DOHH2 (cell line): ENCODE results near the gene TMEM181.
"Not testable (repeated sequence)": the region's sequence is repeated elsewhere in the genome, so short reads cannot be mapped to it uniquely, and the experiment has no call there.

Source experiments
- H3F3A ChIP-seq: fragments of 200-600 bp; sonication (generic), shearing (Covaris generic); 2 replicates; pipeline ENCODE4 v1.6.0; 2016; ENCODE audit warnings: antibody characterized with exemption, mild to moderate bottlenecking; ENCODE audit not compliant: control insufficient read depth, insufficient read depth
- H3K27ac ChIP-seq: fragments of 200-600 bp; sonication (generic); 2 replicates; pipeline ENCODE4 v1.5.1; 2014; ENCODE audit warnings: low read depth, mild to moderate bottlenecking, low read length, moderate library complexity
- H3K27me3 ChIP-seq: fragments of 200-600 bp; sonication (generic); 2 replicates; pipeline ENCODE4 v1.6.1; 2014; ENCODE audit warnings: mild to moderate bottlenecking, low read length, mixed read lengths; ENCODE audit not compliant: control insufficient read depth
- H3K36me3 ChIP-seq: fragments of 200-600 bp; sonication (generic); 2 replicates; pipeline ENCODE4 v1.6.1; 2014; ENCODE audit warnings: mild to moderate bottlenecking, low read length, moderate library complexity, mixed read lengths; ENCODE audit not compliant: control insufficient read depth
- H3K4me1 ChIP-seq: fragments of 200-600 bp; sonication (generic); 2 replicates; pipeline ENCODE4 v1.6.1; 2014; ENCODE audit warnings: mild to moderate bottlenecking, low read length, mixed read lengths; ENCODE audit not compliant: control insufficient read depth
- H3K4me2 ChIP-seq: fragments of 200-600 bp; sonication (generic); 2 replicates; pipeline ENCODE4 v1.6.0; 2014; ENCODE audit warnings: mild to moderate bottlenecking, low read length, moderate library complexity
- H3K4me3 ChIP-seq: fragments of 200-600 bp; sonication (generic); 2 replicates; pipeline ENCODE4 v1.5.1; 2014; ENCODE audit warnings: mild to moderate bottlenecking, low read length, mixed read lengths
- H3K79me2 ChIP-seq: fragments of 200-600 bp; sonication (generic); 2 replicates; pipeline ENCODE4 v1.6.1; 2014; ENCODE audit warnings: mild to moderate bottlenecking, low read length, mixed read lengths; ENCODE audit not compliant: control insufficient read depth
- H3K9me2 ChIP-seq: fragments of 200-600 bp; sonication (generic); replicated peaks from 2 replicates; pipeline ENCODE4 v1.6.1; 2014; ENCODE audit warnings: mild to moderate bottlenecking, low read length, mixed read lengths; ENCODE audit not compliant: control insufficient read depth
- H3K9me3 ChIP-seq: fragments of 200-600 bp; sonication (generic); 2 replicates; pipeline ENCODE4 v1.6.1; 2014; ENCODE audit warnings: antibody characterized with exemption, low read length, mixed read lengths; ENCODE audit not compliant: control insufficient read depth, insufficient read depth
- H4K20me1 ChIP-seq: fragments of 200-600 bp; sonication (generic); 2 replicates; pipeline ENCODE4 v1.6.0; 2014; ENCODE audit warnings: low read depth, mild to moderate bottlenecking, antibody characterized with exemption, low read length, moderate library complexity; ENCODE audit not compliant: control insufficient read depth, insufficient read depth
- CTCF ChIP-seq: fragments of 200-600 bp; sonication (generic); IDR thresholded peaks from one replicate; pipeline ENCODE4 v1.5.1; 2014; ENCODE audit warnings: antibody characterized with exemption, mild to moderate bottlenecking, low read depth, low read length; ENCODE audit not compliant: poor library complexity, severe bottlenecking
- EZH2phosphoT487 ChIP-seq: fragments of 200-600 bp; sonication (generic); IDR thresholded peaks from 2 replicates; pipeline ENCODE4 v1.6.1; 2017; ENCODE audit warnings: borderline replicate concordance, mild to moderate bottlenecking, antibody characterized with exemption, low read length, moderate library complexity, mixed read lengths

The TMEM181 gene

GRCh38 chr6:158674342-158675131 is 114.6 kb downstream of the TMEM181 start:
- no peaks in the 10 kb centered on the region for H3K9me3 ChIP-seq
- no peaks in the 10 kb centered on the region for H3K79me2 ChIP-seq
- H3K27me3 ChIP-seq, result peaks cover 3% of the 10 kb centered on the region
- no peak for TF ChIP-seq EZH2phosphoT487
- no peak for TF ChIP-seq CTCF
- no peaks in the 10 kb centered on the region for H3K4me1 ChIP-seq
- H3K36me3 ChIP-seq, result no peaks in the 10 kb centered on the region
- no peaks in the 10 kb centered on the region for H3F3A ChIP-seq
- H3K4me3 ChIP-seq, result no peak overlapping the region
- no peaks in the 10 kb centered on the region for H4K20me1 ChIP-seq
- H3K27ac ChIP-seq, result no peak overlapping the region
- no peak overlapping the region for H3K4me2 ChIP-seq
- H3K9me2 ChIP-seq, result no peaks in the 10 kb centered on the region

GRCh38 chr6:158677094-158677493 is 117.2 kb downstream of the TMEM181 start:
- not testable (repeated sequence) for H3K36me3 ChIP-seq, H3K4me2 ChIP-seq, H3F3A ChIP-seq, H4K20me1 ChIP-seq, H3K9me3 ChIP-seq, H3K27ac ChIP-seq, H3K27me3 ChIP-seq, H3K79me2 ChIP-seq, H3K4me1 ChIP-seq, H3K9me2 ChIP-seq, H3K4me3 ChIP-seq

GRCh38 chr6:158677906-158678578 is 118.2 kb downstream of the TMEM181 start:
- H3F3A ChIP-seq, result no peaks in the 10 kb centered on the region
- no peak overlapping the region for H3K27ac ChIP-seq
- no peak overlapping the region for H3K4me2 ChIP-seq
- no peaks in the 10 kb centered on the region for H4K20me1 ChIP-seq
- 0 out of 2 replicates have a peak, but pooled peaks cover 3% of the 10 kb centered on the region for H3K4me1 ChIP-seq
- no peaks in the 10 kb centered on the region for H3K9me3 ChIP-seq
- TF ChIP-seq CTCF (no peak), EZH2phosphoT487 (no peak)
- H3K9me2 ChIP-seq, result no peaks in the 10 kb centered on the region
- H3K4me3 ChIP-seq, result no peak overlapping the region
- no peaks in the 10 kb centered on the region for H3K36me3 ChIP-seq
- no peaks in the 10 kb centered on the region for H3K79me2 ChIP-seq
- no peaks in the 10 kb centered on the region for H3K27me3 ChIP-seq

- TF ChIP-seq CTCF (no peak), EZH2phosphoT487 (no peak)
- 0 out of 2 replicates have a peak, but pooled peaks cover 3% of the 10 kb centered on the region for H3K4me1 ChIP-seq
Observed at GRCh38 chr6:158680015-158680414, 120.1 kb downstream of the TMEM181 start.

More at GRCh38 chr6:158680015-158680414, 120.1 kb downstream of the TMEM181 start:
- H3K4me2 ChIP-seq, result no peak overlapping the region
- H3K4me3 ChIP-seq, result no peak overlapping the region
- H3K36me3 ChIP-seq, result no peaks in the 10 kb centered on the region
- H3K27me3 ChIP-seq, result peaks cover 10% of the 10 kb centered on the region; the same call in 1 of the 2 replicates
- no peaks in the 10 kb centered on the region for H3F3A ChIP-seq
- H4K20me1 ChIP-seq, result no peaks in the 10 kb centered on the region
- no peaks in the 10 kb centered on the region for H3K9me2 ChIP-seq
- H3K9me3 ChIP-seq, result no peaks in the 10 kb centered on the region
- H3K27ac ChIP-seq, result no peak overlapping the region
- H3K79me2 ChIP-seq, result no peaks in the 10 kb centered on the region
